Measurements from ENCODE around the gene EEIG2. TPM values are rescaled to one million over a fixed set of nuclear protein-coding genes. Genes with fewer than 3 reads are reported as not detected.
A peak's percentile ranks its signal among the peaks of the same experiment; 100 is the strongest.

EEIG2 gene
- total and polyA plus RNA-seq, 9 of the 15 experiments (the other 6 are each of a cell fraction or from before 2014, with no cell fraction given) = 6.1 to 26.9 (median 15.2) TPM

DNA sequence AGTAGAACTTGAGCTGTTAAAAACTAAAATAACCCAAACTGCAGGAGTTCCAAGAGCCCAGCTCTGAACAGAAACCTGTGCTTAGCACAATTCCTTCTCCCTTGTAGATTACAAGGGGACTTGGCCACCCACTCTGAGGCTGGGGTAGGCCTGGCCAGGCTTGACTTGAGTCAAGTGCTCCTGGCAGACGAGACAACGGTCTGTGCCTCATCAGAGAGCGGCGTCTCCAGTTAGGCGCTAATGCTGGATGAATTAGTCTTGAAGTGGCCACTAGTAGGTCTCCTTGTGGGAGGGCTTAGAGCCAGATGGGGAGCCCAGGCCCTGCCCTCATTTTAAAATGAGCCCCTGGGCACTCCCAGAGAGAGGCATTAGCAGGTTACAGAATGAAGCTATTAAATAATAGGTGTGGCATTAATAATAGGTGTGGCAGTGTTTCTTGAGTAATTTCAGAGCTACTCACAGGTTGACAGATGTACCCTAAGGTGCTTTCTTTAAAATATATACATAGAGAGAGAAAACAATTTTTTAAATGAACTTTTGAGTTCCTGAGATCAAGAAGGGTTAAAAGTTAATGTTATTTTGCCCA is 1.1 kb downstream of the EEIG2 start (continued):
- TF ChIP-seq SP1 (CRISPR knock-in tag; IDR thresholded peaks at IDR 0.05) = peak; percentile 42
- TF ChIP-seq MXI1 (IDR thresholded peaks at IDR 0.05; ENCODE audit: low read depth, low read length) = no peak
- TF ChIP-seq POLR2A (conservative IDR thresholded peaks at IDR 0.05) = peak; percentile 52; the same call in 1 of the 2 replicates
- 0 out of 4 replicates have a peak, but pooled peaks of 1 of the 2 experiments have one; percentile 19 for TF ChIP-seq NRF1 (conservative IDR thresholded peaks at IDR 0.05 in 1 of 2, IDR thresholded peaks at IDR 0.05 in 1 of 2)
- no peak for TF ChIP-seq XRCC3 (IDR thresholded peaks at IDR 0.05)
- peak; percentile 25 to 38; a peak in 2 of 4 replicates for TF ChIP-seq MAZ (CRISPR knock-in tag; conservative IDR thresholded peaks at IDR 0.05 in 1 of 2, IDR thresholded peaks at IDR 0.05 in 1 of 2)
- TF ChIP-seq TBP (optimal IDR thresholded peaks at IDR 0.05; ENCODE audit: low read depth, low read length) = peak; percentile 61
- 0 out of 2 replicates have a peak, but pooled peaks have one; percentile 21 for TF ChIP-seq ERF (CRISPR knock-in tag; IDR thresholded peaks at IDR 0.05)
- TF ChIP-seq JUND (IDR thresholded peaks at IDR 0.05; ENCODE audit: borderline replicate concordance, low read depth, low read length) = no peak
- TF ChIP-seq JUND (tag; IDR thresholded peaks at IDR 0.05; ENCODE audit: borderline replicate concordance, low read depth, low read length) = no peak
- TF ChIP-seq HDGF (IDR thresholded peaks at IDR 0.05) = peak; percentile 51; the same call in 1 of the 2 replicates
- no peak for TF ChIP-seq RBM17 (IDR thresholded peaks at IDR 0.05; ENCODE audit: borderline replicate concordance, low read depth, low read length)
- TF ChIP-seq FOXJ2 (tag; IDR thresholded peaks at IDR 0.05) = no peak
- TF ChIP-seq, protein P1, sequence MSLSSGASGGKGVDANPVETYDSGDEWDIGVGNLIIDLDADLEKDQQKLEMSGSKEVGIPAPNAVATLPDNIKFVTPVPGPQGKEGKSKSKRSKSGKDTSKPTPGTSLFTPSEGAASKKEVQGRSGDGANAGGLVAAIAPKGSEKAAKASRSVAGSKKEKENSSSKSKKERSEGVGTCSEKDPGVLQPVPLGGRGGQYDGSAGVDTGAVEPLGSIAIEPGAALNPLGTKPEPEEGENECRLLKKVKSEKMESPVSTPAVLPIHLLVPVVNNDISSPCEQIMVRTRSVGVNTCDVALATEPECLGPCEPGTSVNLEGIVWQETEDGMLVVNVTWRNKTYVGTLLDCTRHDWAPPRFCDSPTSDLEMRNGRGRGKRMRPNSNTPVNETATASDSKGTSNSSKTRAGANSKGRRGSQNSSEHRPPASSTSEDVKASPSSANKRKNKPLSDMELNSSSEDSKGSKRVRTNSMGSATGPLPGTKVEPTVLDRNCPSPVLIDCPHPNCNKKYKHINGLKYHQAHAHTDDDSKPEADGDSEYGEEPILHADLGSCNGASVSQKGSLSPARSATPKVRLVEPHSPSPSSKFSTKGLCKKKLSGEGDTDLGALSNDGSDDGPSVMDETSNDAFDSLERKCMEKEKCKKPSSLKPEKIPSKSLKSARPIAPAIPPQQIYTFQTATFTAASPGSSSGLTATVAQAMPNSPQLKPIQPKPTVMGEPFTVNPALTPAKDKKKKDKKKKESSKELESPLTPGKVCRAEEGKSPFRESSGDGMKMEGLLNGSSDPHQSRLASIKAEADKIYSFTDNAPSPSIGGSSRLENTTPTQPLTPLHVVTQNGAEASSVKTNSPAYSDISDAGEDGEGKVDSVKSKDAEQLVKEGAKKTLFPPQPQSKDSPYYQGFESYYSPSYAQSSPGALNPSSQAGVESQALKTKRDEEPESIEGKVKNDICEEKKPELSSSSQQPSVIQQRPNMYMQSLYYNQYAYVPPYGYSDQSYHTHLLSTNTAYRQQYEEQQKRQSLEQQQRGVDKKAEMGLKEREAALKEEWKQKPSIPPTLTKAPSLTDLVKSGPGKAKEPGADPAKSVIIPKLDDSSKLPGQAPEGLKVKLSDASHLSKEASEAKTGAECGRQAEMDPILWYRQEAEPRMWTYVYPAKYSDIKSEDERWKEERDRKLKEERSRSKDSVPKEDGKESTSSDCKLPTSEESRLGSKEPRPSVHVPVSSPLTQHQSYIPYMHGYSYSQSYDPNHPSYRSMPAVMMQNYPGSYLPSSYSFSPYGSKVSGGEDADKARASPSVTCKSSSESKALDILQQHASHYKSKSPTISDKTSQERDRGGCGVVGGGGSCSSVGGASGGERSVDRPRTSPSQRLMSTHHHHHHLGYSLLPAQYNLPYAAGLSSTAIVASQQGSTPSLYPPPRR (CRISPR knock-in tag; IDR thresholded peaks at IDR 0.05; ENCODE audit: borderline replicate concordance) = no peak
- TF ChIP-seq, protein P2, sequence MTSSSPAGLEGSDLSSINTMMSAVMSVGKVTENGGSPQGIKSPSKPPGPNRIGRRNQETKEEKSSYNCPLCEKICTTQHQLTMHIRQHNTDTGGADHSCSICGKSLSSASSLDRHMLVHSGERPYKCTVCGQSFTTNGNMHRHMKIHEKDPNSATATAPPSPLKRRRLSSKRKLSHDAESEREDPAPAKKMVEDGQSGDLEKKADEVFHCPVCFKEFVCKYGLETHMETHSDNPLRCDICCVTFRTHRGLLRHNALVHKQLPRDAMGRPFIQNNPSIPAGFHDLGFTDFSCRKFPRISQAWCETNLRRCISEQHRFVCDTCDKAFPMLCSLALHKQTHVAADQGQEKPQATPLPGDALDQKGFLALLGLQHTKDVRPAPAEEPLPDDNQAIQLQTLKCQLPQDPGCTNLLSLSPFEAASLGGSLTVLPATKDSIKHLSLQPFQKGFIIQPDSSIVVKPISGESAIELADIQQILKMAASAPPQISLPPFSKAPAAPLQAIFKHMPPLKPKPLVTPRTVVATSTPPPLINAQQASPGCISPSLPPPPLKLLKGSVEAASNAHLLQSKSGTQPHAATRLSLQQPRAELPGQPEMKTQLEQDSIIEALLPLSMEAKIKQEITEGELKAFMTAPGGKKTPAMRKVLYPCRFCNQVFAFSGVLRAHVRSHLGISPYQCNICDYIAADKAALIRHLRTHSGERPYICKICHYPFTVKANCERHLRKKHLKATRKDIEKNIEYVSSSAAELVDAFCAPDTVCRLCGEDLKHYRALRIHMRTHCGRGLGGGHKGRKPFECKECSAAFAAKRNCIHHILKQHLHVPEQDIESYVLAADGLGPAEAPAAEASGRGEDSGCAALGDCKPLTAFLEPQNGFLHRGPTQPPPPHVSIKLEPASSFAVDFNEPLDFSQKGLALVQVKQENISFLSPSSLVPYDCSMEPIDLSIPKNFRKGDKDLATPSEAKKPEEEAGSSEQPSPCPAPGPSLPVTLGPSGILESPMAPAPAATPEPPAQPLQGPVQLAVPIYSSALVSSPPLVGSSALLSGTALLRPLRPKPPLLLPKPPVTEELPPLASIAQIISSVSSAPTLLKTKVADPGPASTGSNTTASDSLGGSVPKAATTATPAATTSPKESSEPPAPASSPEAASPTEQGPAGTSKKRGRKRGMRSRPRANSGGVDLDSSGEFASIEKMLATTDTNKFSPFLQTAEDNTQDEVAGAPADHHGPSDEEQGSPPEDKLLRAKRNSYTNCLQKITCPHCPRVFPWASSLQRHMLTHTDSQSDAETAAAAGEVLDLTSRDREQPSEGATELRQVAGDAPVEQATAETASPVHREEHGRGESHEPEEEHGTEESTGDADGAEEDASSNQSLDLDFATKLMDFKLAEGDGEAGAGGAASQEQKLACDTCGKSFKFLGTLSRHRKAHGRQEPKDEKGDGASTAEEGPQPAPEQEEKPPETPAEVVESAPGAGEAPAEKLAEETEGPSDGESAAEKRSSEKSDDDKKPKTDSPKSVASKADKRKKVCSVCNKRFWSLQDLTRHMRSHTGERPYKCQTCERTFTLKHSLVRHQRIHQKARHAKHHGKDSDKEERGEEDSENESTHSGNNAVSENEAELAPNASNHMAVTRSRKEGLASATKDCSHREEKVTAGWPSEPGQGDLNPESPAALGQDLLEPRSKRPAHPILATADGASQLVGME (CRISPR knock-in tag; IDR thresholded peaks at IDR 0.05) = peak; percentile 31; the same call in 1 of the 2 replicates
- TF ChIP-seq, protein P3, sequence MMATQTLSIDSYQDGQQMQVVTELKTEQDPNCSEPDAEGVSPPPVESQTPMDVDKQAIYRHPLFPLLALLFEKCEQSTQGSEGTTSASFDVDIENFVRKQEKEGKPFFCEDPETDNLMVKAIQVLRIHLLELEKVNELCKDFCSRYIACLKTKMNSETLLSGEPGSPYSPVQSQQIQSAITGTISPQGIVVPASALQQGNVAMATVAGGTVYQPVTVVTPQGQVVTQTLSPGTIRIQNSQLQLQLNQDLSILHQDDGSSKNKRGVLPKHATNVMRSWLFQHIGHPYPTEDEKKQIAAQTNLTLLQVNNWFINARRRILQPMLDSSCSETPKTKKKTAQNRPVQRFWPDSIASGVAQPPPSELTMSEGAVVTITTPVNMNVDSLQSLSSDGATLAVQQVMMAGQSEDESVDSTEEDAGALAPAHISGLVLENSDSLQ (IDR thresholded peaks at IDR 0.05) = peak; percentile 45; the same call in 1 of the 2 replicates

Measured in K562 (cell line).